Endothelial cell of umbilical vein (primary cell): ENCODE results near the gene MRAS. TPM values are rescaled to one million over a fixed set of nuclear protein-coding genes. Genes with fewer than 3 reads are reported as not detected.

Experiments
- BruUV-seq: library from RNA; stranded (reverse); fragments of 400-500 nt; replicated peaks from 2 replicates; lab custom pipeline; 2021; lab: Mats Ljungman, UMichigan
- CTCF ChIA-PET: fragments of 300-600, 350-600 bp; sonication (Branson Sonifier 250); formaldehyde crosslinking; loops from one replicate; lab custom pipeline; 2021; ENCODE audit warnings: antibody characterized with exemption, inconsistent platforms; lab: Charles Lee
- POLR2A ChIA-PET: fragments of 300-600, 350-600 bp; sonication (Branson Sonifier 250); formaldehyde crosslinking; loops from one replicate; lab custom pipeline; 2021; ENCODE audit warnings: antibody characterized with exemption, inconsistent platforms; lab: Charles Lee
- DNase-seq: peaks from one replicate; pipeline ENCODE4 v3.0.0-alpha.2; 2011; ENCODE audit warnings: low read depth, low spot score
- FAIRE-seq: peaks from 2 replicates; lab custom pipeline; 2011; peaks lifted over from hg19 to GRCh38; lab: Jason Lieb, UNC
- H2AFZ ChIP-seq: 2 replicates; pipeline ENCODE4 v1.6.0; 2012; ENCODE audit warnings: low read depth, low read length, control low read depth, inconsistent platforms
- H3K27ac ChIP-seq: 2 replicates; pipeline ENCODE4 v1.5.1; 2011; ENCODE audit warnings: low read depth, mild to moderate bottlenecking, control low read depth, low read length, moderate library complexity; ENCODE audit not compliant: insufficient read depth
- H3K27me3 ChIP-seq, 2 experiments: 2 replicates each; pipeline versions ENCODE4 v1.6.0 to v1.6.1; 2011; ENCODE audit warnings: low read length in 2 of 2, mixed read lengths in 1 of 2; ENCODE audit not compliant: control insufficient read depth in 2 of 2, insufficient read depth in 2 of 2
- H3K36me3 ChIP-seq, 2 experiments: 2 replicates in 1 of 2; 3 replicates in 1 of 2; pipeline ENCODE4 v1.5.1; 2011; ENCODE audit warnings: low read length in 2 of 2, mild to moderate bottlenecking in 1 of 2, moderate library complexity in 1 of 2; ENCODE audit not compliant: control insufficient read depth in 2 of 2, insufficient read depth in 2 of 2; ENCODE audit errors: extremely low read depth in 1 of 2
- H3K4me1 ChIP-seq: 3 replicates; pipeline ENCODE4 v1.5.1; 2011; ENCODE audit warnings: mild to moderate bottlenecking, low read length; ENCODE audit not compliant: control insufficient read depth, insufficient read depth; ENCODE audit errors: extremely low read depth
- H3K4me2 ChIP-seq: 2 replicates; pipeline ENCODE4 v1.6.1; 2011; ENCODE audit warnings: low read length, control low read depth, mixed read lengths; ENCODE audit not compliant: insufficient read depth
- H3K4me3 ChIP-seq, 3 experiments: fragments of 200-600 bp in 1 of 3; sonication (generic), shearing (Covaris generic) in 1 of 3; replicated peaks in 1 of 3; 2 replicates each; pipeline ENCODE4 v1.5.1; 2011 to 2016; ENCODE audit warnings: control low read depth in 3 of 3, low read length in 3 of 3, mild to moderate bottlenecking in 2 of 3, inconsistent platforms in 1 of 3, low read depth in 1 of 3, moderate library complexity in 1 of 3; ENCODE audit not compliant: insufficient read depth in 1 of 3
- H3K79me2 ChIP-seq: 2 replicates; pipeline ENCODE4 v1.6.0; 2012; ENCODE audit warnings: low read length, inconsistent platforms; ENCODE audit not compliant: control insufficient read depth, insufficient read depth
- H3K9ac ChIP-seq: replicated peaks from 2 replicates; pipeline ENCODE3; 2011; ENCODE audit warnings: low read length, control low read depth; ENCODE audit not compliant: insufficient read depth; ENCODE audit errors: extremely low read depth
- H3K9me1 ChIP-seq: replicated peaks from 3 replicates; pipeline ENCODE4 v1.6.0; 2011; ENCODE audit warnings: mild to moderate bottlenecking, low read length; ENCODE audit not compliant: control insufficient read depth, insufficient read depth; ENCODE audit errors: extremely low read depth
- H3K9me3 ChIP-seq: replicated peaks from 2 replicates; pipeline ENCODE4 v1.5.1; 2012; ENCODE audit warnings: low read length, inconsistent platforms; ENCODE audit not compliant: control insufficient read depth, insufficient read depth
- H4K20me1 ChIP-seq: replicated peaks from 2 replicates; pipeline ENCODE3; 2011; ENCODE audit warnings: mild to moderate bottlenecking, low read length; ENCODE audit not compliant: control insufficient read depth, insufficient read depth; ENCODE audit errors: extremely low read depth
- CTCF ChIP-seq, 2 donors: IDR thresholded peaks; 1 replicate in 1 of 2; 2 replicates in 1 of 2; pipeline ENCODE4 v1.5.1; 2011; ENCODE audit warnings: low read length in 2 of 2, mild to moderate bottlenecking in 2 of 2, moderate library complexity in 2 of 2, control low read depth in 1 of 2, inconsistent platforms in 1 of 2, low read depth in 1 of 2; ENCODE audit not compliant: insufficient read depth in 1 of 2; ENCODE audit errors: extremely low read depth in 1 of 2
- EZH2 ChIP-seq: IDR thresholded peaks from 2 replicates; pipeline ENCODE4 v1.6.1; 2012; ENCODE audit warnings: borderline replicate concordance, low read depth, mild to moderate bottlenecking, moderate library complexity, low read length, inconsistent platforms; ENCODE audit not compliant: severe bottlenecking
- FOS ChIP-seq: IDR thresholded peaks from 2 replicates; pipeline ENCODE4 v1.6.1; 2011; ENCODE audit warnings: mild to moderate bottlenecking, low read length, moderate library complexity, borderline replicate concordance; ENCODE audit not compliant: insufficient read depth
- GATA2 ChIP-seq: IDR thresholded peaks from 2 replicates; pipeline ENCODE4 v1.7.0; 2011; ENCODE audit warnings: low read depth, mild to moderate bottlenecking, moderate library complexity, mixed read lengths, low read length; ENCODE audit not compliant: insufficient read length, insufficient read depth
- JUN ChIP-seq: IDR thresholded peaks from 2 replicates; pipeline ENCODE4 v1.6.1; 2011; ENCODE audit warnings: borderline replicate concordance, low read depth; ENCODE audit not compliant: insufficient read length, insufficient read depth
- MAX ChIP-seq: IDR thresholded peaks from 2 replicates; pipeline ENCODE4 v1.6.1; 2011; ENCODE audit not compliant: insufficient read depth, insufficient read length
- MYC ChIP-seq: IDR thresholded peaks from one replicate; pipeline ENCODE4 v1.6.1; 2011; ENCODE audit warnings: mild to moderate bottlenecking, low read depth, low read length
- POLR2A ChIP-seq: IDR thresholded peaks from 2 replicates; pipeline ENCODE4 v1.6.1; 2012; ENCODE audit warnings: low read depth, mild to moderate bottlenecking, control low read depth, low read length
- POLR2AphosphoS5 ChIP-seq: IDR thresholded peaks from 2 replicates; pipeline ENCODE4 v1.6.1; 2012; ENCODE audit warnings: low read depth, mild to moderate bottlenecking, control low read depth, low read length, moderate library complexity; ENCODE audit not compliant: insufficient read depth
- dilution Hi-C: fragments of 300-500 bp; cut with MboI; formaldehyde crosslinking; loops from one replicate; pipeline ENCODE4 v1.15.0; 2019; ENCODE audit warnings: low sequenced_read_pairs; ENCODE audit not compliant: extremely low pct_ligation_motif_present
- intact Hi-C: fragments of 100-400 bp; cut with micrococcal nuclease; formaldehyde crosslinking; loops from one replicate; pipeline ENCODE4 v1.10.0; 2022
- polyA plus RNA-seq, 4 experiments: library from polyadenylated mRNA; depleted of rRNA in 3 of 4; stranded (reverse) in 3 of 4; unstranded in 1 of 4; fragments of >200 nt; gene quantifications; 2 replicates each; pipeline versions ENCODE4 v1.2.1 to v1.2.3, GENCODE V29; 2011 to 2012; ENCODE audit warnings: missing spikeins in 1 of 4
- total RNA-seq: library from RNA; stranded (reverse); gene quantifications from 2 replicates; pipeline ENCODE4 v1.2.3, GENCODE V29; 2021

MRAS gene
- total and polyA plus RNA-seq, 2 donors (not counting 3 experiments of a cell fraction or from before 2014, with no cell fraction given): 14.6 to 16.5 TPM

GRCh38 chr3:138395865-138396751, 47.7 kb downstream of the MRAS start:
- H3K4me2 ChIP-seq: no peak overlapping the region
- no peak overlapping the region for H3K4me3 ChIP-seq
- TF ChIP-seq FOS (no peak), MAX (no peak), POLR2A (no peak), EZH2 (no peak), CTCF (IDR thresholded peaks at IDR 0.05; ENCODE audit: extremely low read depth in 1 of 2, insufficient read depth in 1 of 2, low read depth in 1 of 2, low read length in 2 of 2) (no peak), MYC (no peak), POLR2AphosphoS5 (no peak), GATA2 (no peak), JUN (no peak)
- intact Hi-C loops (no loop called here), dilution Hi-C loops (no loop called here)
- no peaks in the 10 kb centered on the region for H3K4me1 ChIP-seq
- CTCF ChIA-PET: interaction anchor here (1.2 to 2.6 kb wide), 2 partner anchors 22 to 215 kb away, joined by 3 to 8 read pairs; no protein-coding TSS in a partner anchor
- no TSS peak for BruUV-seq
- H3K9ac ChIP-seq: no peak overlapping the region
- no peaks in the 10 kb centered on the region for H3K9me1 ChIP-seq
- H3K9me3 ChIP-seq: no peaks in the 10 kb centered on the region
- DNase-seq: no peak
- H3K27ac ChIP-seq: no peak overlapping the region
- H4K20me1 ChIP-seq: no peaks in the 10 kb centered on the region
- POLR2A ChIA-PET: no interaction called here
- FAIRE-seq: no peak
- no peaks in the 10 kb centered on the region for H3K36me3 ChIP-seq
- no peaks in the 10 kb centered on the region for H3K27me3 ChIP-seq
- H3K79me2 ChIP-seq: no peaks in the 10 kb centered on the region
- no peak overlapping the region for H2AFZ ChIP-seq
